ENCODE data around the gene MYO16.

Gene MYO16

GRCh38 chr13:108964606-108965005, 335.2 kb downstream of the MYO16 start:
- Histone ChIP-seq H3K9me3 (ENCODE audit: insufficient read depth, low read depth, low read length) (no peaks in the 10 kb centered on the region), H3K9me2 (replicated peaks; ENCODE audit: low read depth, low read length) (no peaks in the 10 kb centered on the region), H2AFZ (ENCODE audit: low read length) (no peak overlapping the region), H3K36me3 (ENCODE audit: insufficient read depth, low read length) (no peaks in the 10 kb centered on the region), H4K20me1 (ENCODE audit: insufficient read depth, low read length, poor library complexity, severe bottlenecking) (no peaks in the 10 kb centered on the region), H3K27me3 (ENCODE audit: insufficient read depth, low read length, poor library complexity, severe bottlenecking) (no peaks in the 10 kb centered on the region), H3K79me2 (ENCODE audit: insufficient read depth, low read length) (no peaks in the 10 kb centered on the region), H3K4me2 (ENCODE audit: low read depth, low read length, poor library complexity, severe bottlenecking) (no peak overlapping the region), H3K4me1 (ENCODE audit: insufficient read depth, low read length, poor library complexity, severe bottlenecking) (no peaks in the 10 kb centered on the region), H3K4me3 (ENCODE audit: low read length, poor library complexity, severe bottlenecking) (no peak overlapping the region), H3F3A (ENCODE audit: low read depth) (no peaks in the 10 kb centered on the region), H3K9ac (ENCODE audit: low read depth, low read length, poor library complexity, severe bottlenecking) (no peak overlapping the region)
- no peak for TF ChIP-seq EZH2phosphoT487 (IDR thresholded peaks at IDR 0.05; ENCODE audit: borderline replicate concordance)
- TF ChIP-seq, protein P1, sequence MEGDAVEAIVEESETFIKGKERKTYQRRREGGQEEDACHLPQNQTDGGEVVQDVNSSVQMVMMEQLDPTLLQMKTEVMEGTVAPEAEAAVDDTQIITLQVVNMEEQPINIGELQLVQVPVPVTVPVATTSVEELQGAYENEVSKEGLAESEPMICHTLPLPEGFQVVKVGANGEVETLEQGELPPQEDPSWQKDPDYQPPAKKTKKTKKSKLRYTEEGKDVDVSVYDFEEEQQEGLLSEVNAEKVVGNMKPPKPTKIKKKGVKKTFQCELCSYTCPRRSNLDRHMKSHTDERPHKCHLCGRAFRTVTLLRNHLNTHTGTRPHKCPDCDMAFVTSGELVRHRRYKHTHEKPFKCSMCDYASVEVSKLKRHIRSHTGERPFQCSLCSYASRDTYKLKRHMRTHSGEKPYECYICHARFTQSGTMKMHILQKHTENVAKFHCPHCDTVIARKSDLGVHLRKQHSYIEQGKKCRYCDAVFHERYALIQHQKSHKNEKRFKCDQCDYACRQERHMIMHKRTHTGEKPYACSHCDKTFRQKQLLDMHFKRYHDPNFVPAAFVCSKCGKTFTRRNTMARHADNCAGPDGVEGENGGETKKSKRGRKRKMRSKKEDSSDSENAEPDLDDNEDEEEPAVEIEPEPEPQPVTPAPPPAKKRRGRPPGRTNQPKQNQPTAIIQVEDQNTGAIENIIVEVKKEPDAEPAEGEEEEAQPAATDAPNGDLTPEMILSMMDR (conservative IDR thresholded peaks at IDR 0.05; ENCODE audit: low read length), result no peak

GRCh38 chr13:108967371-108967770, 338.0 kb downstream of the MYO16 start:
- no peak overlapping the region for H3K9ac ChIP-seq (ENCODE audit: low read depth, low read length, poor library complexity, severe bottlenecking)
- no peaks in the 10 kb centered on the region for H3F3A ChIP-seq (ENCODE audit: low read depth)
- H3K4me1 ChIP-seq (ENCODE audit: insufficient read depth, low read length, poor library complexity, severe bottlenecking), result no peaks in the 10 kb centered on the region
- no peaks in the 10 kb centered on the region for H4K20me1 ChIP-seq (ENCODE audit: insufficient read depth, low read length, poor library complexity, severe bottlenecking)
- no peaks in the 10 kb centered on the region for H3K27me3 ChIP-seq (ENCODE audit: insufficient read depth, low read length, poor library complexity, severe bottlenecking)
- no peaks in the 10 kb centered on the region for H3K36me3 ChIP-seq (ENCODE audit: insufficient read depth, low read length)
- H3K4me2 ChIP-seq (ENCODE audit: low read depth, low read length, poor library complexity, severe bottlenecking), result no peak overlapping the region
- no peaks in the 10 kb centered on the region for H3K9me2 ChIP-seq (replicated peaks; ENCODE audit: low read depth, low read length)
- H3K4me3 ChIP-seq (ENCODE audit: low read length, poor library complexity, severe bottlenecking), result no peak overlapping the region
- no peak overlapping the region for H2AFZ ChIP-seq (ENCODE audit: low read length)
- H3K79me2 ChIP-seq (ENCODE audit: insufficient read depth, low read length), result no peaks in the 10 kb centered on the region
- TF ChIP-seq, protein P1 (conservative IDR thresholded peaks at IDR 0.05; ENCODE audit: low read length), result no peak
- no peak for TF ChIP-seq EZH2phosphoT487 (IDR thresholded peaks at IDR 0.05; ENCODE audit: borderline replicate concordance)
- H3K9me3 ChIP-seq (ENCODE audit: insufficient read depth, low read depth, low read length), result no peaks in the 10 kb centered on the region

DNA sequence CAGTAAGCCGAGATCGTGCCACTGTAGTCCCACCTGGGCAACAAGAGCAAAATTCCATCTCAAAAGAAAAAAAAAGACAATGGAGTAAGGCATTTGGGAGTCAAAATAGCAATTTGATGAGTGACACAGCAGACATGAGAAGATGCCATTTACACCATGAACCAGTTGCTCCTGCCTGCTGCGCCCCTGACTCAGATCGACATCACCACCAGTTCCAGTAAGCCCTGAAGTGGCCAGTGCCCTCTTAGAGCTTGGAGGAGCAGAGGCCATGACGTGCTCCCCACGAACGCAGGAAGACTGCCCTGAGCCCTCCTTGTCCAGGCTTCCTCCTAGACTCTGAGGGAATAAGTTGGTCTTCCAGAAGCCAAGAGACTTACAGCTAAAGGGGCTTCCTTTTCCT, 339.2 kb downstream of the MYO16 start:
- H3K27me3 ChIP-seq (ENCODE audit: insufficient read depth, low read length, poor library complexity, severe bottlenecking), result no peaks in the 10 kb centered on the region
- H4K20me1 ChIP-seq (ENCODE audit: insufficient read depth, low read length, poor library complexity, severe bottlenecking), result no peaks in the 10 kb centered on the region
- no peak overlapping the region for H2AFZ ChIP-seq (ENCODE audit: low read length)
- H3K9me3 ChIP-seq (ENCODE audit: insufficient read depth, low read depth, low read length), result no peaks in the 10 kb centered on the region
- H3K4me1 ChIP-seq (ENCODE audit: insufficient read depth, low read length, poor library complexity, severe bottlenecking), result no peaks in the 10 kb centered on the region
- no peaks in the 10 kb centered on the region for H3K36me3 ChIP-seq (ENCODE audit: insufficient read depth, low read length)
- H3K4me3 ChIP-seq (ENCODE audit: low read length, poor library complexity, severe bottlenecking), result no peak overlapping the region
- no peaks in the 10 kb centered on the region for H3K79me2 ChIP-seq (ENCODE audit: insufficient read depth, low read length)
- TF ChIP-seq EZH2phosphoT487 (IDR thresholded peaks at IDR 0.05; ENCODE audit: borderline replicate concordance), result no peak
- TF ChIP-seq, protein P1 (conservative IDR thresholded peaks at IDR 0.05; ENCODE audit: low read length), result no peak
- H3K4me2 ChIP-seq (ENCODE audit: low read depth, low read length, poor library complexity, severe bottlenecking), result no peak overlapping the region
- H3K9ac ChIP-seq (ENCODE audit: low read depth, low read length, poor library complexity, severe bottlenecking), result no peak overlapping the region
- H3F3A ChIP-seq (ENCODE audit: low read depth), result no peaks in the 10 kb centered on the region
- H3K9me2 ChIP-seq (replicated peaks; ENCODE audit: low read depth, low read length), result no peaks in the 10 kb centered on the region
